22Rv1 (cell line): ENCODE data around the gene PAX6.

Source experiments
- CTCF ChIP-seq: fragments of 450-650 bp; IDR thresholded peaks from 2 replicates; pipeline ENCODE4 v1.5.1; 2017; ENCODE audit warnings: mild to moderate bottlenecking
- ZFX ChIP-seq: fragments of 450-650 bp; IDR thresholded peaks from 2 replicates; pipeline ENCODE4 v1.6.1; 2017; ENCODE audit warnings: antibody characterized with exemption, borderline replicate concordance

GRCh38 chr11:31792036-31792435 is 19.1 kb downstream of the PAX6 start:
- TF ChIP-seq CTCF (no peak), ZFX (no peak)
